ENCODE data around the gene BRD9.

BRD9 gene

GRCh38 chr5:876398-877365 is 15.9 kb downstream of the BRD9 start:
- TF ChIP-seq, protein P1, sequence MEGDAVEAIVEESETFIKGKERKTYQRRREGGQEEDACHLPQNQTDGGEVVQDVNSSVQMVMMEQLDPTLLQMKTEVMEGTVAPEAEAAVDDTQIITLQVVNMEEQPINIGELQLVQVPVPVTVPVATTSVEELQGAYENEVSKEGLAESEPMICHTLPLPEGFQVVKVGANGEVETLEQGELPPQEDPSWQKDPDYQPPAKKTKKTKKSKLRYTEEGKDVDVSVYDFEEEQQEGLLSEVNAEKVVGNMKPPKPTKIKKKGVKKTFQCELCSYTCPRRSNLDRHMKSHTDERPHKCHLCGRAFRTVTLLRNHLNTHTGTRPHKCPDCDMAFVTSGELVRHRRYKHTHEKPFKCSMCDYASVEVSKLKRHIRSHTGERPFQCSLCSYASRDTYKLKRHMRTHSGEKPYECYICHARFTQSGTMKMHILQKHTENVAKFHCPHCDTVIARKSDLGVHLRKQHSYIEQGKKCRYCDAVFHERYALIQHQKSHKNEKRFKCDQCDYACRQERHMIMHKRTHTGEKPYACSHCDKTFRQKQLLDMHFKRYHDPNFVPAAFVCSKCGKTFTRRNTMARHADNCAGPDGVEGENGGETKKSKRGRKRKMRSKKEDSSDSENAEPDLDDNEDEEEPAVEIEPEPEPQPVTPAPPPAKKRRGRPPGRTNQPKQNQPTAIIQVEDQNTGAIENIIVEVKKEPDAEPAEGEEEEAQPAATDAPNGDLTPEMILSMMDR (IDR thresholded peaks at IDR 0.05; ENCODE audit: low read length, missing control alignments): no peak
- no peak for DNase-seq (ENCODE audit: low read depth)
- H3K4me3 ChIP-seq (replicated peaks; ENCODE audit: low read depth, low read length): no peak overlapping the region

DNA sequence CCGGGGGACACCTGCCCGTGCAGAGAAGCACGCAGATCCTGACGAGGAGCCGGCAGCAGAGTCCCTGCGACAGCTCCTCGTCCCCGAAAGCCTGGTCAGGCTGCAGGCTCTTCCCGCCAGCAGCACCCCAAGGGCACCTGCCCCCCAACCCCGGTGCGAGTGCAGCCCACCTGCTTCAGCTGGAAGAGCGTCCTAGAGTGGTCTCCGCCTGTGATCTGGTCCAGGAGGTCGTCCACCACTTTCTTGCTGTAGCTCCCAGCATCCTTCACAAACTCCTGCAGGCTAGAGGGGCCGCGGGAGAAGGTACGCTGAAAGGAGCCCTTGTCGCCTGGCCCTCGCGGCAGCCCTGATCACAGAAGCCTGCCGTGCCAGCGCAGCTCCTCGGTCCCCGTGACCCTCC is 16.7 kb downstream of the BRD9 start:
- TF ChIP-seq, protein P1 (IDR thresholded peaks at IDR 0.05; ENCODE audit: low read length, missing control alignments): no peak
- no peak for DNase-seq (ENCODE audit: low read depth)
- H3K4me3 ChIP-seq (replicated peaks; ENCODE audit: low read depth, low read length): no peak overlapping the region

- TF ChIP-seq, protein P1 (IDR thresholded peaks at IDR 0.05; ENCODE audit: low read length, missing control alignments): no peak
Measured at GRCh38 chr5:873328-873727, 19.3 kb downstream of the BRD9 start.

DNA sequence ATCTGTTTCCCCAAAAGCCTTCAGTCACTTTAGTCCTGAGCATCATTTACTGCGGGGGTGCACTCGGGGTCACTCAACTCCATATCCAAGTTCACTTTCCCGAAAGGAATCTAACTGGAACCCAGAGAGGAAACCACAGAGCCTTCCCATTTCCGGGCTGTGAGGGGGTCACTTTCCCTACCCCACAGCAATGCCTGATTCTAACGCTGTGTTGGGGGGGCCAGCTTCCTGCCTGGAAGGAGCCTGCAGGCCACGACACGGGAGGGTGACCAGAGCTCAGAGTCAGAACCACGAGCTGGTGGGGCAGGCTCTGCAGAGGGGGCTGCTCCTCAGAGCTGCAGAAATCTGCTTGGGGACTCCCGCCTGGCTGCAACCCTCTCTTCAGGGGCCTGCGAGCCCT is 20.3 kb downstream of the BRD9 start:
- no peak overlapping the region for H3K4me3 ChIP-seq (replicated peaks; ENCODE audit: low read depth, low read length)
- DNase-seq (ENCODE audit: low read depth): no peak
- TF ChIP-seq, protein P1 (IDR thresholded peaks at IDR 0.05; ENCODE audit: low read length, missing control alignments): no peak

More at GRCh38 chr5:873328-873727, 19.3 kb downstream of the BRD9 start:
- DNase-seq (ENCODE audit: low read depth): no peak
- H3K4me3 ChIP-seq (replicated peaks; ENCODE audit: low read depth, low read length): no peak overlapping the region

DNA sequence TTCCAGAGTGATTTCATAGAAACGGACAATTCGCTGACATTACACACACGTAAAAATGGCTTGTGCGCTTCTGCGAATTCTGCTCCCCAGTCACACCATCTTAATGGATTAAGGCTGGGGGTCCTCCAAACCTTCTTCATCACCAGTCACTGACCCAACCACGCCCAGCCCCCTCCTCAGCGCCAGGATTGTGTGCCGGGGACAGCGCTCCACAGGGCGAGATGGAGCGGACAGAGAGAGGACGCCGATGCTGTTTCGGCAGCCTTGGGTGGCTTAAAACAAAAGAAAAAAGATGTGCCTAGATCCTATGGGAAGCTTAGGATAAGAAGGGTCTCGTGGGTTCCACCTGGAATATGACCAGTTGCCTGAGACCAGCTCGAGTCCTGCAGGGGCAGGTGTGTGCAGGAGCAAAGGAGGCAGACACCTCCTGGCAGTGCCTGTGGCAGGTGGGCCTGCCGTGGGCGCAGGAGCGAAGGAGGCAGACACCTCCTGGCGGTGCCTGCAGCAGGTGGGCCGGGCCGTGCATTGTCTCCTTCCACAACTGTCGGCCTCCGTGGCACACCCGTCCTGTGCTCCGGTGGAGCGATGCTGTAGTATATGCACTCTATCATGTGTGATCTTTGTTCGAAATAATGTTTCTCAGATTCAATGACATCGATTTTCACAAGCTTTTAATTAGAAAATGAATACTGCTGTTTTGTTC is 20.9 kb downstream of the BRD9 start:
- no peak for DNase-seq (ENCODE audit: low read depth)
- no peak overlapping the region for H3K4me3 ChIP-seq (replicated peaks; ENCODE audit: low read depth, low read length)
- TF ChIP-seq, protein P1 (IDR thresholded peaks at IDR 0.05; ENCODE audit: low read length, missing control alignments): no peak

- TF ChIP-seq, protein P1 (IDR thresholded peaks at IDR 0.05; ENCODE audit: low read length, missing control alignments): no peak
- DNase-seq (ENCODE audit: low read depth): no peak
- no peak overlapping the region for H3K4me3 ChIP-seq (replicated peaks; ENCODE audit: low read depth, low read length)
Measured at GRCh38 chr5:870956-871355, 21.6 kb downstream of the BRD9 start.

All from fibroblast of pulmonary artery (primary cell).